GM21825 (cell line): ENCODE results near the gene FTL.

ENCODE experiments used
- ATAC-seq: cut with Tn5 transposase; IDR thresholded peaks from one replicate; pipeline ENCODE4 v1.9.1; 2021; ENCODE audit warnings: mild to moderate bottlenecking, moderate library complexity; ENCODE audit not compliant: unreplicated experiment

The FTL gene

GRCh38 chr19:48964205-48965039 lies 687 bp upstream of the FTL start:
- ATAC-seq: no peak

GRCh38 chr19:48965806-48966540 lies 864 bp downstream of the FTL start:
- no peak for ATAC-seq

GRCh38 chr19:48966541-48967345 lies 1.6 kb downstream of the FTL start:
- ATAC-seq: no peak

- no peak for ATAC-seq
Observed at GRCh38 chr19:48967346-48968178, 2.5 kb downstream of the FTL start.

GRCh38 chr19:48968179-48968661 lies 3.1 kb downstream of the FTL start:
- ATAC-seq: no peak

GRCh38 chr19:48968813-48969218 lies 3.7 kb downstream of the FTL start:
- ATAC-seq: no peak

- no peak for ATAC-seq
Observed at GRCh38 chr19:48969276-48970138, 4.4 kb downstream of the FTL start.

GRCh38 chr19:48970139-48970766 lies 5.1 kb downstream of the FTL start:
- ATAC-seq: no peak

GRCh38 chr19:48970923-48971395 lies 5.8 kb downstream of the FTL start:
- ATAC-seq: no peak

- no peak for ATAC-seq
Observed at GRCh38 chr19:48975947-48976847, 11.1 kb downstream of the FTL start.

GRCh38 chr19:48977061-48977460 lies 12.0 kb downstream of the FTL start:
- ATAC-seq: no peak

- ATAC-seq: no peak
Observed at GRCh38 chr19:48982280-48982679, 17.2 kb downstream of the FTL start.

- ATAC-seq: no peak
Observed at GRCh38 chr19:48985711-48986110, 20.6 kb downstream of the FTL start.

- no peak for ATAC-seq
Observed at GRCh38 chr19:48986211-48986610, 21.1 kb downstream of the FTL start.

GRCh38 chr19:48987323-48987722 lies 22.2 kb downstream of the FTL start:
- no peak for ATAC-seq

GRCh38 chr19:48988286-48988685 lies 23.2 kb downstream of the FTL start:
- ATAC-seq: no peak

- no peak for ATAC-seq
Observed at GRCh38 chr19:48988860-48989259, 23.8 kb downstream of the FTL start.
